ENCODE data around the gene MTO1. TPM values are rescaled to one million over a fixed set of nuclear protein-coding genes. Genes with fewer than 3 reads are reported as not detected.

Gene MTO1, protein sequence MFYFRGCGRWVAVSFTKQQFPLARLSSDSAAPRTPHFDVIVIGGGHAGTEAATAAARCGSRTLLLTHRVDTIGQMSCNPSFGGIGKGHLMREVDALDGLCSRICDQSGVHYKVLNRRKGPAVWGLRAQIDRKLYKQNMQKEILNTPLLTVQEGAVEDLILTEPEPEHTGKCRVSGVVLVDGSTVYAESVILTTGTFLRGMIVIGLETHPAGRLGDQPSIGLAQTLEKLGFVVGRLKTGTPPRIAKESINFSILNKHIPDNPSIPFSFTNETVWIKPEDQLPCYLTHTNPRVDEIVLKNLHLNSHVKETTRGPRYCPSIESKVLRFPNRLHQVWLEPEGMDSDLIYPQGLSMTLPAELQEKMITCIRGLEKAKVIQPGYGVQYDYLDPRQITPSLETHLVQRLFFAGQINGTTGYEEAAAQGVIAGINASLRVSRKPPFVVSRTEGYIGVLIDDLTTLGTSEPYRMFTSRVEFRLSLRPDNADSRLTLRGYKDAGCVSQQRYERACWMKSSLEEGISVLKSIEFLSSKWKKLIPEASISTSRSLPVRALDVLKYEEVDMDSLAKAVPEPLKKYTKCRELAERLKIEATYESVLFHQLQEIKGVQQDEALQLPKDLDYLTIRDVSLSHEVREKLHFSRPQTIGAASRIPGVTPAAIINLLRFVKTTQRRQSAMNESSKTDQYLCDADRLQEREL
- total RNA-seq, result 27.4 and 28.2 TPM in 2 replicates
- polyA plus RNA-seq, result 13.1 and 19.2 TPM in 2 replicates

DNA sequence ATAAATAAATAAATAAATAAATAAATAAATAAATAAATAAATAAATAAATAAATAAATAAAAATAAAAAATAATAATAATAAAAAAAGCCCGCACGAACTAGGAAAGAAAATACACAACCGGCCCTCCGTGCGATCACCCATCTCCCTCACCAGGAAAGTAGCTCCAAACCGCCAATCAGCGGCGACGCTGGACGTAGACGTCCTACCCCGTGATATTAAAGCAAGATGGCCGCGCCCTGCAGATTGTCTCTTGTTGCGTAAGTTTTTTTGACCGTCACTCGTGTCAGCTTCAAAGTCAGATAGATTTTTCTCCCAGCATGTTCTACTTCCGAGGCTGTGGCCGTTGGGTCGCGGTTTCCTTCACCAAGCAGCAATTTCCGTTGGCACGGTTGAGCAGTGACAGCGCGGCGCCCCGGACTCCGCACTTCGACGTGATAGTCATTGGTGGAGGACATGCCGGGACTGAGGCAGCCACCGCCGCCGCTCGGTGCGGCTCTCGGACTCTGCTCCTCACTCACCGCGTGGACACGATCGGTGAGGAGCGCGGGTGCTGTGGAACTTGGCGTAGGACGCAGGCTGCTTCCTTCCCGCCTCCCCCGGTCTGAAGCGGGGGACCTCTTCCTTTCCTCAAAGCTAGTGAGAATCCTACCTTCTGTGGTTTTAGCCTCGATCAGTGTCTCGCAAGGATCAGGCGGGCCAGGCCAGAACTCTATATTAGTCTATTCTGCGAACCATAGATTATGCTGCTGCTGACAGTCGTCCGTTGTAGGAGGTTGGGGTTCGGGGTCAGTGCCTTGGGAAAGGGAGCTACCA is at the start of gene MTO1:
MTO1 (plus strand) TSS at position 201 of the 814 bp plus-strand sequence; CDS start at position 319, 118 bp downstream.
- Histone ChIP-seq H3K4me2 (peak within 1 kb of the TSS; percentile 89), H3K9me3 (ENCODE audit: low read depth) (no peaks in the 10 kb centered on the region), H3K4me3 (peak within 1 kb of the TSS; percentile 41), H3K27me3 (no peaks in the 10 kb centered on the region), H3K4me1 (ENCODE audit: insufficient read depth) (peaks cover 9% of the 10 kb centered on the region), H2AFZ (peak within 1 kb of the TSS; percentile 98), H3K36me3 (replicated peaks; ENCODE audit: insufficient read depth, low read depth) (no peaks in the 10 kb centered on the region), H4K20me1 (ENCODE audit: insufficient read depth, poor library complexity, severe bottlenecking) (no peaks in the 10 kb centered on the region), H3K79me2 (peaks cover 31% of the 10 kb centered on the region), H3K9me2 (replicated peaks; ENCODE audit: insufficient read depth) (no peaks in the 10 kb centered on the region), H3K27ac (peak within 1 kb of the TSS; percentile 92)
- WGBS (ENCODE audit: low lambda C conversion rate, missing lambda C conversion rate), result under 1% methylated on average over 53 of the region's 55 CpGs
- TF ChIP-seq EZH2phosphoT487 (IDR thresholded peaks at IDR 0.05; ENCODE audit: low read depth, severe bottlenecking, unreplicated experiment) (no peak), EZH2 (IDR thresholded peaks at IDR 0.05; ENCODE audit: borderline replicate concordance) (no peak)
- TF ChIP-seq, protein P1, sequence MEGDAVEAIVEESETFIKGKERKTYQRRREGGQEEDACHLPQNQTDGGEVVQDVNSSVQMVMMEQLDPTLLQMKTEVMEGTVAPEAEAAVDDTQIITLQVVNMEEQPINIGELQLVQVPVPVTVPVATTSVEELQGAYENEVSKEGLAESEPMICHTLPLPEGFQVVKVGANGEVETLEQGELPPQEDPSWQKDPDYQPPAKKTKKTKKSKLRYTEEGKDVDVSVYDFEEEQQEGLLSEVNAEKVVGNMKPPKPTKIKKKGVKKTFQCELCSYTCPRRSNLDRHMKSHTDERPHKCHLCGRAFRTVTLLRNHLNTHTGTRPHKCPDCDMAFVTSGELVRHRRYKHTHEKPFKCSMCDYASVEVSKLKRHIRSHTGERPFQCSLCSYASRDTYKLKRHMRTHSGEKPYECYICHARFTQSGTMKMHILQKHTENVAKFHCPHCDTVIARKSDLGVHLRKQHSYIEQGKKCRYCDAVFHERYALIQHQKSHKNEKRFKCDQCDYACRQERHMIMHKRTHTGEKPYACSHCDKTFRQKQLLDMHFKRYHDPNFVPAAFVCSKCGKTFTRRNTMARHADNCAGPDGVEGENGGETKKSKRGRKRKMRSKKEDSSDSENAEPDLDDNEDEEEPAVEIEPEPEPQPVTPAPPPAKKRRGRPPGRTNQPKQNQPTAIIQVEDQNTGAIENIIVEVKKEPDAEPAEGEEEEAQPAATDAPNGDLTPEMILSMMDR (IDR thresholded peaks at IDR 0.05; ENCODE audit: poor library complexity), result no peak
- DNase-seq (ENCODE audit: low spot score), result peak; percentile 92

DNA sequence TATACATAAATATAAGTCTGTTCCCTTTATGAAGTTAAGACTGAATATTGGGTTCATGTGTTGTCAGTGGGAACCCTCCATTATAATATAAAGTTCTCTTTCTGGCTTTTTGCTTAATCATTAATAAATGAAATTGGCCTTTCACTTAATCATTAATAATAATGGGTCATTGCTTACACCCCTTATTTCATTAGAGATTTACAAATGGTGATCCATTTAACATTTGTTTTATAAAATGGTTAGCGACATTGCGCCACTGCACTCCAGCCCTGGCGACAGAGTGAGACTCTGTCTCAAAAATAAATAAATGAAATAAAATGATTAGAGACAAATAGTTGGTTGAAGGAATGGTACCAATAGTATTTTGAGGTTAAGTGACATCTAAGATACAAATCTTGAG is 48.4 kb upstream of the MTO1 start:
- DNase-seq (ENCODE audit: low spot score), result no peak
- no peaks in the 10 kb centered on the region for H3K4me1 ChIP-seq (ENCODE audit: insufficient read depth)
- 97% methylated on average over 3 of the region's 3 CpGs for WGBS (ENCODE audit: low lambda C conversion rate, missing lambda C conversion rate)

DNA sequence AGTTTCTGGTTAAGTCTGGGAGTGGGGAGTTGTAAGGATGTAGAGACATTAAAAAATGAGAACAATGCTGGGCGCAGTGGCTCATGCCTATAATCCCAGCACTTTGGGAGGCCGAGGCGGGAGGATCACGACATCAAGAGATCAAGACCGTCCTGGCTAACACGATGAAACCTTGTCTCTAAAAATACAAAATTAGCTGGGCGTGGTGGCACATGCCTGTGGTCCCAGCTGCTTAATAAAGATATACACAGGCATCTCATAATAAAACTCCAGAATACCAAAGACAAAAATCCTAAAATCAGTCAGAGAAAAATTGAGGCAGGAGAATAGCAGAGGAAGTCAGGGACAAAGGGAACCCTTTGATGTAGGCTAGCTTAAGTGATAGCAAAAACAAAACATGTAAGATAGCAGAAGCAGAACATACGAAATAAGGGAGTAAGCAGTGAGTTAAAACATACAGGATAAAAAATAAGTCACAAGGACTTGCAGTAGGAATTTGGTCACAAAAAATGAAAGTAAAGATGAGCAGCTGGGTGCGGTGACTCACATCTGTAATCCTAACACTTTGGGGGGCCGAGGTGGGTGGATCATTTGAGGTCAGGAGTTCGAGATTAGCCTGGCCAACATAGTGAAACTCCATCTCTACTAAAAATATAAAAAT is 43.3 kb upstream of the MTO1 start:
- Histone ChIP-seq H3K4me1 (ENCODE audit: insufficient read depth) (no peaks in the 10 kb centered on the region), H2AFZ (no peak overlapping the region), H3K36me3 (replicated peaks; ENCODE audit: insufficient read depth, low read depth) (no peaks in the 10 kb centered on the region), H3K9me3 (ENCODE audit: low read depth) (no peaks in the 10 kb centered on the region), H3K4me3 (no peak overlapping the region), H3K4me2 (no peak overlapping the region), H4K20me1 (ENCODE audit: insufficient read depth, poor library complexity, severe bottlenecking) (no peaks in the 10 kb centered on the region), H3K27me3 (no peaks in the 10 kb centered on the region), H3K79me2 (no peaks in the 10 kb centered on the region), H3K9me2 (replicated peaks; ENCODE audit: insufficient read depth) (no peaks in the 10 kb centered on the region), H3K27ac (no peak overlapping the region)
- 83% methylated on average over 11 of the region's 11 CpGs for WGBS (ENCODE audit: low lambda C conversion rate, missing lambda C conversion rate)
- TF ChIP-seq EZH2 (IDR thresholded peaks at IDR 0.05; ENCODE audit: borderline replicate concordance) (no peak), EZH2phosphoT487 (IDR thresholded peaks at IDR 0.05; ENCODE audit: low read depth, severe bottlenecking, unreplicated experiment) (no peak)
- TF ChIP-seq, protein P1 (IDR thresholded peaks at IDR 0.05; ENCODE audit: poor library complexity), result no peak
- no peak for DNase-seq (ENCODE audit: low spot score)

More for the DNA sequence above, 48.4 kb upstream of the MTO1 start:
- H3K9me2 ChIP-seq (replicated peaks; ENCODE audit: insufficient read depth), result no peaks in the 10 kb centered on the region
- H3K4me2 ChIP-seq, result no peak overlapping the region
- no peaks in the 10 kb centered on the region for H3K79me2 ChIP-seq
- H2AFZ ChIP-seq, result no peak overlapping the region
- H3K4me3 ChIP-seq, result no peak overlapping the region
- H3K36me3 ChIP-seq (replicated peaks; ENCODE audit: insufficient read depth, low read depth), result no peaks in the 10 kb centered on the region
- TF ChIP-seq EZH2 (IDR thresholded peaks at IDR 0.05; ENCODE audit: borderline replicate concordance) (no peak), EZH2phosphoT487 (IDR thresholded peaks at IDR 0.05; ENCODE audit: low read depth, severe bottlenecking, unreplicated experiment) (no peak)
- TF ChIP-seq, protein P1 (IDR thresholded peaks at IDR 0.05; ENCODE audit: poor library complexity), result no peak
- H3K9me3 ChIP-seq (ENCODE audit: low read depth), result no peaks in the 10 kb centered on the region
- no peaks in the 10 kb centered on the region for H4K20me1 ChIP-seq (ENCODE audit: insufficient read depth, poor library complexity, severe bottlenecking)
- H3K27me3 ChIP-seq, result no peaks in the 10 kb centered on the region
- no peak overlapping the region for H3K27ac ChIP-seq

All from hepatocyte (in vitro differentiated cells).